MCF 10A (cell line): ENCODE data around the gene BORA. TPM values are rescaled to one million over a fixed set of nuclear protein-coding genes. Genes with fewer than 3 reads are reported as not detected.

Experiments used
- BruUV-seq: library from RNA; stranded (reverse); fragments of 400-500 nt; replicated peaks from 2 replicates; lab custom pipeline; 2021; lab: Mats Ljungman, UMichigan
- CTCF ChIA-PET: fragments of 300-600 bp; sonication (Branson Sonifier 250); formaldehyde crosslinking; extraction: SDS; loops from one replicate; lab custom pipeline; 2021; ENCODE audit warnings: antibody characterized with exemption, inconsistent platforms; lab: Yijun Ruan, JAX
- POLR2A ChIA-PET: fragments of 300-600, 350-650 bp; sonication (Branson Sonifier 250); formaldehyde crosslinking; extraction: SDS; loops from one replicate; lab custom pipeline; 2020; ENCODE audit warnings: antibody characterized with exemption, inconsistent platforms; lab: Yijun Ruan, JAX
- DNase-seq: peaks from one replicate; pipeline ENCODE4 v3.0.0-alpha.2; 2018; ENCODE audit not compliant: unreplicated experiment
- H3K27ac Mint-ChIP-seq: one replicate; pipeline ENCODE4 v1.8.0; 2022; ENCODE audit warnings: mild to moderate bottlenecking, low read depth, mixed read lengths; ENCODE audit not compliant: unreplicated experiment
- H3K27me3 Mint-ChIP-seq: one replicate; pipeline ENCODE4 v1.8.0; 2022; ENCODE audit warnings: mixed read lengths; ENCODE audit not compliant: insufficient read depth, unreplicated experiment
- H3K36me3 Mint-ChIP-seq: one replicate; pipeline ENCODE4 v1.8.0; 2022; ENCODE audit warnings: mild to moderate bottlenecking, moderate library complexity, mixed read lengths; ENCODE audit not compliant: insufficient read depth, unreplicated experiment
- H3K4me1 Mint-ChIP-seq: one replicate; pipeline ENCODE4 v1.8.0; 2022; ENCODE audit warnings: mixed read lengths; ENCODE audit not compliant: insufficient read depth, unreplicated experiment
- H3K4me3 Mint-ChIP-seq: one replicate; pipeline ENCODE4 v1.8.0; 2022; ENCODE audit warnings: mild to moderate bottlenecking, moderate library complexity, mixed read lengths; ENCODE audit not compliant: unreplicated experiment
- H3K9me3 Mint-ChIP-seq: one replicate; pipeline ENCODE4 v1.8.0; 2022; ENCODE audit warnings: mixed read lengths; ENCODE audit not compliant: unreplicated experiment
- intact Hi-C: fragments of 100-400 bp; cut with micrococcal nuclease; formaldehyde crosslinking; loops from 2 replicates; pipeline ENCODE4 v1.14.1; 2022
- total RNA-seq: library from RNA; stranded (reverse); gene quantifications from 2 replicates; pipeline ENCODE4 v1.2.3, GENCODE V29; 2022
- TF ChIP-seq, protein P1 (sequence below): fragments of 200-600 bp; IDR thresholded peaks from one replicate; pipeline ENCODE4 v1.8.0; 2022; ENCODE audit warnings: antibody characterized with exemption, mild to moderate bottlenecking; ENCODE audit not compliant: unreplicated experiment

BORA gene
- total RNA-seq, 1 experiment from 2014 or later = 14.1 TPM

- no TSS peak for BruUV-seq
- intact Hi-C loops = no loop called here
- TF ChIP-seq, protein P1, sequence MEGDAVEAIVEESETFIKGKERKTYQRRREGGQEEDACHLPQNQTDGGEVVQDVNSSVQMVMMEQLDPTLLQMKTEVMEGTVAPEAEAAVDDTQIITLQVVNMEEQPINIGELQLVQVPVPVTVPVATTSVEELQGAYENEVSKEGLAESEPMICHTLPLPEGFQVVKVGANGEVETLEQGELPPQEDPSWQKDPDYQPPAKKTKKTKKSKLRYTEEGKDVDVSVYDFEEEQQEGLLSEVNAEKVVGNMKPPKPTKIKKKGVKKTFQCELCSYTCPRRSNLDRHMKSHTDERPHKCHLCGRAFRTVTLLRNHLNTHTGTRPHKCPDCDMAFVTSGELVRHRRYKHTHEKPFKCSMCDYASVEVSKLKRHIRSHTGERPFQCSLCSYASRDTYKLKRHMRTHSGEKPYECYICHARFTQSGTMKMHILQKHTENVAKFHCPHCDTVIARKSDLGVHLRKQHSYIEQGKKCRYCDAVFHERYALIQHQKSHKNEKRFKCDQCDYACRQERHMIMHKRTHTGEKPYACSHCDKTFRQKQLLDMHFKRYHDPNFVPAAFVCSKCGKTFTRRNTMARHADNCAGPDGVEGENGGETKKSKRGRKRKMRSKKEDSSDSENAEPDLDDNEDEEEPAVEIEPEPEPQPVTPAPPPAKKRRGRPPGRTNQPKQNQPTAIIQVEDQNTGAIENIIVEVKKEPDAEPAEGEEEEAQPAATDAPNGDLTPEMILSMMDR = no peak
- H3K4me1 Mint-ChIP-seq = no peaks in the 10 kb centered on the region
- ChIA-PET CTCF (interaction anchor here (0.5 to 1.1 kb wide), 3 partner anchors 9 to 1374 kb away, joined by 3 to 5 read pairs (median 4); no protein-coding TSS in a partner anchor), POLR2A (no interaction called here)
- H3K36me3 Mint-ChIP-seq = no peaks in the 10 kb centered on the region
- H3K27me3 Mint-ChIP-seq = peaks cover 62% of the 10 kb centered on the region
- no peak for DNase-seq
- no peak overlapping the region for H3K4me3 Mint-ChIP-seq
- H3K27ac Mint-ChIP-seq = no peak overlapping the region
- no peaks in the 10 kb centered on the region for H3K9me3 Mint-ChIP-seq
These were observed 33.4 kb upstream of the BORA start for GRCh38 chr13:72694314-72694713.

- H3K36me3 Mint-ChIP-seq = no peaks in the 10 kb centered on the region
- H3K4me1 Mint-ChIP-seq = no peaks in the 10 kb centered on the region
- no peaks in the 10 kb centered on the region for H3K9me3 Mint-ChIP-seq
- TF ChIP-seq, protein P1 = peak; percentile 42
- no peak overlapping the region for H3K27ac Mint-ChIP-seq
- ChIA-PET CTCF (interaction anchor here (0.6 to 2.1 kb wide), 13 partner anchors 9 to 1738 kb away, joined by 3 to 10 read pairs (median 4); no protein-coding TSS in a partner anchor), POLR2A (no interaction called here)
- no peak overlapping the region for H3K4me3 Mint-ChIP-seq
- no TSS peak for BruUV-seq
- peaks cover 48% of the 10 kb centered on the region for H3K27me3 Mint-ChIP-seq
- peak; percentile 13 for DNase-seq
- intact Hi-C loops = loop anchor here (1.0 to 5.0 kb wide), 2 partner anchors 53 to 1734 kb away; no protein-coding TSS in a partner anchor
These were observed 31.1 kb upstream of the BORA start for GRCh38 chr13:72696579-72696978.

DNA sequence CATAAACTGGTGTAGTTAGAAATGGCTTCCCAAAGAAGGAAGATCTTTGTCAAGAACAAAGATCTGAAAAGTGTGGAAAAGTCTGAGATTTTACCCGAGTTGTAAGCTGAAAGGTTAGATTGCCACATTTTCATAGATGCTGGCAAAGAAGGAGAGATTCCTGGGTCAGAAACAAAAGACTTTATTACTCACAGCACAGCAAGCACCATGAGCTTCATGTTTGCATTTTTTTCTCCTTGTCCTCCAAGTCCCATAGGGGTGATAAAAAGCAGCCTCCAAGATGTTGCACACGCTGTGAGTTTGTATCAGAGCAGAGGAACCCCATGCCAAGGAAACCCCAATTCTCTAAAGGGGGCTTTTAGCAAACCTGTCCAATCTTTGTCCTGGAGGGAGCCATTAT lies 29.6 kb upstream of the BORA start:
- intact Hi-C loops = loop anchor here (5.0 kb wide), 1 partner anchor 1736 kb away; no protein-coding TSS in a partner anchor
- DNase-seq = no peak
- ChIA-PET POLR2A (no interaction called here), CTCF (interaction anchor here (1.0 to 1.8 kb wide), 4 partner anchors 10 to 54 kb away, joined by 3 to 5 read pairs (median 3); no protein-coding TSS in a partner anchor)
- BruUV-seq = no TSS peak
- H3K4me3 Mint-ChIP-seq = no peak overlapping the region
- no peaks in the 10 kb centered on the region for H3K4me1 Mint-ChIP-seq
- no peaks in the 10 kb centered on the region for H3K36me3 Mint-ChIP-seq
- H3K27me3 Mint-ChIP-seq = peaks cover 48% of the 10 kb centered on the region
- TF ChIP-seq, protein P1 = no peak
- H3K9me3 Mint-ChIP-seq = no peaks in the 10 kb centered on the region
- no peak overlapping the region for H3K27ac Mint-ChIP-seq

- no peak for DNase-seq
- CTCF ChIA-PET = interaction anchor here (0.7 kb wide), 1 partner anchor 9 kb away, joined by 4 read pairs; no protein-coding TSS in a partner anchor
- POLR2A ChIA-PET = no interaction called here
- no peaks in the 10 kb centered on the region for H3K36me3 Mint-ChIP-seq
- H3K4me1 Mint-ChIP-seq = no peaks in the 10 kb centered on the region
- H3K9me3 Mint-ChIP-seq = no peaks in the 10 kb centered on the region
- no peak overlapping the region for H3K27ac Mint-ChIP-seq
- intact Hi-C loops = no loop called here
- no TSS peak for BruUV-seq
- no peak overlapping the region for H3K4me3 Mint-ChIP-seq
- peaks cover 33% of the 10 kb centered on the region for H3K27me3 Mint-ChIP-seq
- TF ChIP-seq, protein P1 = no peak
These were observed 27.2 kb upstream of the BORA start for GRCh38 chr13:72700509-72700908.
